ENCODE results near the gene TMEM250.

DNA sequence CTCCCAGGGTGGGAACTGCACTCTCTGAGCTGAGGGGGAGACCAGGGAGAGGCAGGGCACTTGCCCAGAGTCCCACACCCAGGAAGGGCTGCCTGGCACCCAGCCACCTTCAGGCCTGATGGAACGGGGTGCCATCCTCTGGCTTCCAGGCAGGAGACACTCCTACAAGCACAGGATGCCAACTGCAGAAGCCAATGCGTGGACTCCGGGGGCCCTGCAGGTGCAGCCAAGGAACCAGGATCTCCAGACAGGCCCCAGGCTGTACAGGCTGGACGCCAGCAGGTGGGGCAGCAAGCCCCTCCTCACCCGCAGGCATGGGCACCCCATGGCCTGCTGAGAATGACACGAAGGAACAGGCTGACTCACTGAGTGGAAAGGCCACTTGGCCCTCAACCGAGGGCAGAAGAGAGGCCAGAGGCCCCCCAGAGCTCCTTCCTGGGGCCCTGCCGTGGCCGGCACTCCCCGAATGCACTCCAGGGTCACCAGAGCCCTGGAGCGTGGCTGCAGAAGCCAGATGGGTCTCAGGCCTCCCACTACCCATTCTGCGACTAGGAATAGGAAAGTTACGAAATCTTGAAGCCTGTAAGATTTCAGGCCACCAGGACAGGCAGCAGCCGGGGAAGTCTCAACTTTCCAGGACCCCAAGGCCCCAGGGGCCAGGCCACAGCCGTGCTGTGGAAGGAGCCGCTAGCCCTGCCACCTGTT is 39.3 kb downstream of the TMEM250 start:
- TF ChIP-seq, protein P1, sequence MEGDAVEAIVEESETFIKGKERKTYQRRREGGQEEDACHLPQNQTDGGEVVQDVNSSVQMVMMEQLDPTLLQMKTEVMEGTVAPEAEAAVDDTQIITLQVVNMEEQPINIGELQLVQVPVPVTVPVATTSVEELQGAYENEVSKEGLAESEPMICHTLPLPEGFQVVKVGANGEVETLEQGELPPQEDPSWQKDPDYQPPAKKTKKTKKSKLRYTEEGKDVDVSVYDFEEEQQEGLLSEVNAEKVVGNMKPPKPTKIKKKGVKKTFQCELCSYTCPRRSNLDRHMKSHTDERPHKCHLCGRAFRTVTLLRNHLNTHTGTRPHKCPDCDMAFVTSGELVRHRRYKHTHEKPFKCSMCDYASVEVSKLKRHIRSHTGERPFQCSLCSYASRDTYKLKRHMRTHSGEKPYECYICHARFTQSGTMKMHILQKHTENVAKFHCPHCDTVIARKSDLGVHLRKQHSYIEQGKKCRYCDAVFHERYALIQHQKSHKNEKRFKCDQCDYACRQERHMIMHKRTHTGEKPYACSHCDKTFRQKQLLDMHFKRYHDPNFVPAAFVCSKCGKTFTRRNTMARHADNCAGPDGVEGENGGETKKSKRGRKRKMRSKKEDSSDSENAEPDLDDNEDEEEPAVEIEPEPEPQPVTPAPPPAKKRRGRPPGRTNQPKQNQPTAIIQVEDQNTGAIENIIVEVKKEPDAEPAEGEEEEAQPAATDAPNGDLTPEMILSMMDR (IDR thresholded peaks at IDR 0.05; ENCODE audit: low read depth, low read length, missing input control), result no peak
- TF ChIP-seq EGR1 (IDR thresholded peaks at IDR 0.05; ENCODE audit: low read depth in 2 of 2) (no peak), YY1 (IDR thresholded peaks at IDR 0.05) (no peak), RXRA (IDR thresholded peaks at IDR 0.05) (no peak)
- TF ChIP-seq, protein P2, sequence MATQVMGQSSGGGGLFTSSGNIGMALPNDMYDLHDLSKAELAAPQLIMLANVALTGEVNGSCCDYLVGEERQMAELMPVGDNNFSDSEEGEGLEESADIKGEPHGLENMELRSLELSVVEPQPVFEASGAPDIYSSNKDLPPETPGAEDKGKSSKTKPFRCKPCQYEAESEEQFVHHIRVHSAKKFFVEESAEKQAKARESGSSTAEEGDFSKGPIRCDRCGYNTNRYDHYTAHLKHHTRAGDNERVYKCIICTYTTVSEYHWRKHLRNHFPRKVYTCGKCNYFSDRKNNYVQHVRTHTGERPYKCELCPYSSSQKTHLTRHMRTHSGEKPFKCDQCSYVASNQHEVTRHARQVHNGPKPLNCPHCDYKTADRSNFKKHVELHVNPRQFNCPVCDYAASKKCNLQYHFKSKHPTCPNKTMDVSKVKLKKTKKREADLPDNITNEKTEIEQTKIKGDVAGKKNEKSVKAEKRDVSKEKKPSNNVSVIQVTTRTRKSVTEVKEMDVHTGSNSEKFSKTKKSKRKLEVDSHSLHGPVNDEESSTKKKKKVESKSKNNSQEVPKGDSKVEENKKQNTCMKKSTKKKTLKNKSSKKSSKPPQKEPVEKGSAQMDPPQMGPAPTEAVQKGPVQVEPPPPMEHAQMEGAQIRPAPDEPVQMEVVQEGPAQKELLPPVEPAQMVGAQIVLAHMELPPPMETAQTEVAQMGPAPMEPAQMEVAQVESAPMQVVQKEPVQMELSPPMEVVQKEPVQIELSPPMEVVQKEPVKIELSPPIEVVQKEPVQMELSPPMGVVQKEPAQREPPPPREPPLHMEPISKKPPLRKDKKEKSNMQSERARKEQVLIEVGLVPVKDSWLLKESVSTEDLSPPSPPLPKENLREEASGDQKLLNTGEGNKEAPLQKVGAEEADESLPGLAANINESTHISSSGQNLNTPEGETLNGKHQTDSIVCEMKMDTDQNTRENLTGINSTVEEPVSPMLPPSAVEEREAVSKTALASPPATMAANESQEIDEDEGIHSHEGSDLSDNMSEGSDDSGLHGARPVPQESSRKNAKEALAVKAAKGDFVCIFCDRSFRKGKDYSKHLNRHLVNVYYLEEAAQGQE (IDR thresholded peaks at IDR 0.05), result no peak

Measured in liver (tissue), 3 donors.